Measurements from ENCODE around the gene GNA15. TPM values are rescaled to one million over a fixed set of nuclear protein-coding genes. Genes with fewer than 3 reads are reported as not detected.
"Not testable (repeated sequence)": the region's sequence is repeated elsewhere in the genome, so short reads cannot be mapped to it uniquely, and the experiment has no call there.

Gene GNA15
- total RNA-seq, 1 donor from 2014 or later: 6.4 TPM

DNA sequence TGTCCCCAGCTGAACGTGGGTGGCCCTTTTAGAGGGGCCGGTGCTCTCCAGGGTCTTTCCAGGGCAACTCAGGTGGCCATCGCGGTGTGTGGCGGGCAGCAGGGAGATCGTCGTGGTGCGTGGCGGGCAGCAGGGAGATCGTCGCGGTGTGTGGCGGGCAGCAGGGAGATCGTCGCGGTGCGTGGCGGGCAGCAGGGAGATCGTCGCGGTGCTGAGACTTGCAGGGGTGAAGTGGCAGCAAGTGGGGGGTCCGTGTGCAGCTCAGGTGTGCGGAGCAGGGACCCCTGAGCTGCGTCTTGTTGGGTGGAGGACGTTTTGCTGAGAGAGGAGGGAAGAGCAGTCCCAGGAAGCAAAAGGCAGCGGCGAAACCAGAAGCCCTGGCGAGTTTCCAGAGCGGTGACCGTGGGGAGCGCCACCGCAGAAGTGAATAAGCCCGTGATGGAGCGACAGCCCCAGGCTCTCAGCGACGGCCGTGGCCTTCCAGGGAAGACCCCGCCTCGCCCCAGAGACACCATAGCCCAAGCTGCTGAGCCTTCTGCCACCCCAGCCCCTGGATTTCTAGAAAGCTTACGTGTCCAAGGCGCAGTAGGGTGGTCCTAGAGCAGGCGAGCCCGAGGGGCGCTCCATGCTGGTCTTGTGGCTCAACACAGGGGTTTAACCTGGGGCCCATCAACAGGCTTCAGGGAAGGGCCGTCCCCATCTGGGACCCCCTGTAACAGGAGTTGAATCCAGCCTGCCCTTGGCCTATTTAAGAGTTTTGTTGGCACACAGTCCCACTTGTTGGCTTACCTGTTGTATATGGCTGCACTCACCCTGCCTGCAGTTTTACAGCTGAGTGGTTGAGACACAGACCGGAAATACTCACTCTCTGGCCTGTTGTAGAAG lies 55.3 kb downstream of the GNA15 start:
- DNase-seq (ENCODE audit: low spot score): no peak

DNA sequence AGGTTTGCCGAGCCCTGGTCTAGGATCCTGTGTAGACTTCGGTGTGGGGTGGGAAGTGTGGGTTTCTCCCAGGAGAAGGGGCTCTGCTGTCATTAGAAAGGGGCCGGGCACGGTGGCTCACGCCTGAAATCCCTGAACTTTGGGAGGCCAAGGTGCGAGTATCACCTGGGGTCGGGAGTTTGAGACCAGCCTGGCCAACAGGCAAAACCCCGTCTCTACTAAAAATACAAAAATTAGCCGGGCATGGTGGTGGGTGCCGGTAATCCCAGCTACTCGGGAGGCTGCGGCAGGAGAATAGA lies 55.9 kb downstream of the GNA15 start:
- not testable (repeated sequence) for DNase-seq (ENCODE audit: low spot score)

DNA sequence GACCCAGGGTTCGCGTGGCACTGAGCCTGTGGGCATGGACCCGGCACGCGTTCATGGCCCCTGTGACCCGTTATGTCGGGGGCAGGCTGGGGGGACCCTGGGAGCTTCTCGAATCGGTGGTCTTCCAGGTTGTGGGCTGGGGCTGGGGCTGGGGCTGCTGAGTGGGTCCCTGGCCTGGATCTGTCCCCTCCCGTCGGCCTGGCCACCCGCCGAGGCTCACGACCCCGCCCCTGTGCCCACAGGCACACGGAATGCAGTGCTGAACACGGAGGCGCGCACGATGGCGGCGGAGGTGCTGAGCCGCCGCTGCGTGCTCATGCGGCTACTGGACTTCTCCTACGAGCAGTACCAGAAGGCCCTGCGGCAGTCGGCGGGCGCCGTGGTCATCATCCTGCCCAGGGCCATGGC lies 56.4 kb downstream of the GNA15 start:
- DNase-seq (ENCODE audit: low spot score): no peak

DNA sequence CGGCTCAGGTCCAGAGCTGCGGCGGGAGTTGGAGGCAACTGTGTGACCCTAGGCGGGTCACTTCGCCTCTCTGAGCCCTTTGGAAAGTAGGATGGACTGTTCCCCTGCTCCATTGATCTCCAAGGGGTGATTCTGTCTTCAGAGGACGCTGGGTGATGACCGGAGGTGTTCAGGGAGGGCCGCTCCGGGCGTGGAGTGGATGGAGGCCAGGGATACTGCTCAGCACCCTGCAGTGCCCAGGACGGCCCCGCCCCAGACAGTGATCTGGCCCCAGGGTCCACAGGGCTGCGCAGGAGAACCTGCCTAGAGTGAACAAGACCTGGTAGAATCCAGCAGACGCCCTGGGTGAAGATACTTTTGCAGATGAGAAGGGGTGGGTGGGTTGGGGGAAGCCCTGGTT lies 56.9 kb downstream of the GNA15 start:
- DNase-seq (ENCODE audit: low spot score): no peak

DNA sequence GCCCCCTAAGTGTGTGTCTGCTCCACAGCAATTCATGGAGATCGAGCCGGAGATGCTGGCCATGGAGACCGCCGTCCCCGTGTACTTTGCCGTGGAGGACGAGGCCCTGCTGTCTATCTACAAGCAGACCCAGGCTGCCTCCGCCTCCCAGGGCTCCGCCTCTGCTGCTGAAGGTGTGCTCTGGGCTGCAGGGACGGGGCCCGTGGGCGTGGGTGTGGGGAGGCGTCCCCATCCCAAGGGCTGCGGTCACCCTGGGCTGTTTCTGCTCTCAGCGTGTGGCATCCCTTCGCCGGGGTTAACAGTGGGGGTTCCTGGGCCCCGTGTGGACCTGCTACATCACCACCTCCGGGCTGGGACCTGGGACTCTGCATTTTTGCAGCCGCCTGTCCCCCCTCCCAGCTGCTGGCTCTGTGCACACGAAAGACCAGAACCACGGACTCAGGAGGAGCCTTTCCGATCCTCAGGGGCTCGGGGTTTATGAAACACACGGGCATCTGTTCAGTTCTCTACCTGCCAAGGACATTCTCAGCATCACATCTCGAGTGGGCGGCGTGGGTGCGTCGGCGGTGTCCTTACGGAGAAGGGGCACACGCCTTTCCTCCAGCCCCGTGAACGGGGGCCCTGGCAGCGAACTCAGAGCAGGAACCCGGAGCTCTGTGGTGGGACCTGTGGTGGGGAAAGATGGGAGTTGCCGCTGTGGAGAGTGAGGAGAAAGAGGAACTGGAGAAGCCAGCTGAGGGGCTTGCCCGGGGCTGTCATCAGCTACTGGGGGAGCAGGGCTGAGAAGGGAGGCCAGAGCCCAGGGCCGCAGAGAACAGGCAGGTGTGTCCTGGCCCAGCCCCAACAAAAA lies 57.6 kb downstream of the GNA15 start:
- no peak for DNase-seq (ENCODE audit: low spot score)

DNA sequence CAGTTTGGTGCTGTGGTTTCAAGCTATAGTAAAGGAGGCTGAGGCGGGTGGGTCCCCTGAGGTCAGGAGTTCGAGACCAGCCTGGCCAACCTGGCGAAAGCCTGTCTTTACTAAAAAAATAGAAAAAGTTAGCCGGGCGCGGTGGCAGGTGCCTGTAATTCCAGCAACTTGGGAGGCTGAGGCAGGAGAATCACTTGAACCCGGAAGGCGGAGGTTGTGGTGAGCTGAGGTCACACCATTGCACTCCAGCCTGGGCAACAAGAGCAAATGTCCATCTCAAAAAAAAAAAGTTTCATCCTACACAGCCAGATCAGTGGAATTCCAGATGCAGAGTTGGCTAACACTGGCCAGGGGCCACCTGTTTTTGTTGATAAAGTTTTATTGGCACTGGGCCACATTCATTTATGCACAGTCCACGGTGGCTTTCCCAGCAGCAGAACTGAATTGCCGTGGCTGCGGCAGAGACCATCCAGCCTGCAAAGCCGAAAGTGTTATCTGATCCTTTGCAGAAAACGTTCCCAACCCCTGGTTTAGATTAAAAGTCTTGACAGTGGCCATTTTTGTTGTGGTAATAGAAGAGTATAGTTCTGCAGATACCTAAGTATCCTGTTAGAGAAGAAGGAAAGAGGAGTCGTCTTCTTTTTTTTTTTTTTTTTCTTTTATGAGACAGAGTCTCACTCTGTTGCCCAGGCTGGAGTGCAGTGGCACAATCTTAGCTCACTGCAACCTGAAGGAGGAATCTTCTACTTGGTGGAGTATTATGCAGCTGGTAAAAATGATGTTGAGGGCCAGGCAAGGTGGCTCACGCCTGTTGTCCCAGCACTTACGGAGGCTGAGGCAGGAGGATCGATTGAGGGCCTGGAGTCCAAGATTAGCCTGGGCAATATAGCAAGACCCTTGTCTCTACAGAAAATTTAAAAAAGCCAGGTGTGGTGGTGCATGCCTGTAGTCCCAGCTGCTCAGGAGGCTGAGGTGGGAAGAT lies 58.6 kb downstream of the GNA15 start:
- no peak for DNase-seq (ENCODE audit: low spot score)

DNA sequence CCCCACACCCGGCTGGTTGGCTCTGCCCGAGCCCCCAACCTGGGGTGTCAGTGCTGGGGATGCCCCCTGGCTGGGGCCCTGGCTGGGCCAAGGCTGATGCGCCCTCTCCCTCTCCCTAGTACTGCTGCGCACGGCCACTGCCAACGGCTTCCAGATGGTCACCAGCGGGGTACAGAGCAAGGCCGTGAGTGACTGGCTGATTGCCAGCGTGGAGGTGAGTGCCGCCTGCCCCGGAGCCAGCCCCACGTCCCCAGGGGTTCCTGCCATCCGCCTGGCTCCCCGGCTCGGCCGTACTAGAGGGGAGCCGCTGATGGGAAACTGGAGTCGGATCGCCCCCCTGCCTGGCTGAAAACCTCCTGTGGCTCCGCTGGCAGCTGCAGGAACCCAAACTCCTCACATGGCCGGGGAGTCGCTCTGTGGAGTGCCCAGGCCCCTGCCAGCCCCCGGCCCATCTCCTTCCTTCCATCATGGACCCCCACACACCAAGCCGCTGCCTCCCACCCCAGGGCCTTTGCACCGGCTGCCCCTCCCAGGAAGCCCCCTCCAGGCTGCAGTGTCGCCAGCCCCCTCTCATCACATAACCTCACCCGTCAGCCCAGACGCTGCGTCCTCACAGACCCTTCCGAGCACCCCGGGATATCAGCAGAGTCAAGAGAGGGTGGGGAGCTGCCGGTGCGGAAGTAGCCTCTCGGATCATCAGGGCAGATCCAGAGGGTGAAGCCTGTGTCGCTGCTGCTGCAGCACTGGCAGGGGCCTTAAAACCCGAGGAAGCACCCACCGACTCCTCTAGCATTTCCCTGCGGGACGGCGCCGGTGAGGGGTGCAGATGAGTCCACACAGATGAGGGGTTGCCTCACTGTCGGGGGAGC lies 60.5 kb downstream of the GNA15 start:
- no peak for DNase-seq (ENCODE audit: low spot score)

DNA sequence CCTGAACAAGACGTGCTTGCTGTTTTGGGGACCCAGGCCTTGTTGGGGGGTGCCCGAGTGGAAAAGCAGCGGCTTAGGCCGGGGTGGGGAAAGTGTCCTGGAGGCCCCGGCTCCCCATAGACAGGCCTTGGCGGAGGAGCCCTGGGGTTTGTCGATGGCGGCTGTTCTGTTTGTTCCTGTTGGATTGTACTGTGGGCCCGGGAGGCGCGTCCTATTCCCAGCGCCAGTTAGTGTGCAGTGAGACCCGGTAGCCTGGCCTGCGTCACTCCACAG lies 61.0 kb downstream of the GNA15 start:
- DNase-seq (ENCODE audit: low spot score): no peak

DNA sequence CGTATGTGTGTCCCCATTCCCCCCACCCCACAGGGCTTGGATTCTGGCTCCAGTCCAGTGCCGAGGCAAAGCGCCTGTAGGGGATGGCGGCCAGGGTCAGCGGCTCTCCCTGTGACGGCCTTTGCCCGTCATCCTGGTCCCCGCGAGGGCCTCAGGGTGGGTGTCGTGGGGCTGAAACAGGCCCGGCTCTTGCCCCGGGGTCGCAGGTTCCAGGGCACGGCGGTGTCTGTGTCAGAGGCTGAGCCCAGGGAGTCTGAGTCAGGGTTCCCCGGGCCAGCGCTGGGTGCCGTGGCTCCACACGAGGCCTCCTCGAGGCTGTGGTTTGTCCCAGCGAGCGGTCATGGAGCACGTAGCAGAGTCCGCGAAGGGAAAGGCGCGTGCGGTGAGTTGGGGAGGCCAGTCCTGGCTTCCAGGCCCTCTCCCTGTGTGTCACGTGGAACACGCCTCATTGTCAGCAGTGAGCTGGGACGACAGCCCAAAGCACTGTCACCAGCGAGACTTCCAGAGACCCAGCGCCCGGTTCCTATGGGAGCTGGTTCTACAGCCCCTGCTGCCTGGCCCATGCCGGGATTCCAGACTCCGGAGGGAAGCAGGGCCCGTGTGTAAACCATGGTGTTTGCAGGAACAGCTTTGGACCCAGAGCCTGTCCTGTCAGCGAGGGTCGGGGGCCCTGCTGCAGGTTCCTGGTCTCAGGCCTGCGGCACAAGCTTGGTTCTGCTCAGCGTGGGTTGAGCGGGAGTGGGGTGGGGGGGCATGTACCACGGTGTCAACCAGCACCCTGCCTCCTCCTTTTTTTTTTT lies 63.3 kb downstream of the GNA15 start:
- no peak for DNase-seq (ENCODE audit: low spot score)

DNA sequence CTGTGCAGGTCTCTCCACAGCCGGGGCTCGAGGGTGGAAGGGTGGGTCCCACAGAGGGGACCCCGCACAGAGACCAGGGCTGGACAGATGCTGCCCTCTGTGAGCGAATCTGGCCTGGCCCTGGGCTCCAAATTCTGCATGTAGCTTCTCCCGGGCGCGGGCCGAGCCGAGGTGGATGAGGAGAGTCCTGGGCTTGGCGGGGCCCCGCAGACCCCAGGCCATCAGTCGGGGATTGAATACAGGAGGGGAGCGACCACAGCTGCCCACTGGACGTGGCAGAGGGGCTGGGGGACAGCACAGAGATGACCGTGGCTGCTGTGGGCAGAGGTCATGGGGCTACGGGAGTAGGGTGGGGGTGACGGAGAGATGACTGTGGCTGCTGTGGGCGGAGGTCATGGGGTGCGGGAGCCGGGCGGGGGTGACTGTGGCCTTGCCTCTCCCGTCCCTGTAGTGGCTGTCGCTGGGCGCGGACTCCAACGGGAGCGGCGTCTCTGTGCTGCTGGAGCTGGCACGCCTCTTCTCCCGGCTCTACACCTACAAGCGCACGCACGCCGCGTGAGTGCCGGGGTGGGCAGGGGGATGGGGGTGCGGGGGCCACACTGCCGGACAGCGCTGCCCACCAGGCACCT lies 65.4 kb downstream of the GNA15 start:
- DNase-seq (ENCODE audit: low spot score): no peak

DNA sequence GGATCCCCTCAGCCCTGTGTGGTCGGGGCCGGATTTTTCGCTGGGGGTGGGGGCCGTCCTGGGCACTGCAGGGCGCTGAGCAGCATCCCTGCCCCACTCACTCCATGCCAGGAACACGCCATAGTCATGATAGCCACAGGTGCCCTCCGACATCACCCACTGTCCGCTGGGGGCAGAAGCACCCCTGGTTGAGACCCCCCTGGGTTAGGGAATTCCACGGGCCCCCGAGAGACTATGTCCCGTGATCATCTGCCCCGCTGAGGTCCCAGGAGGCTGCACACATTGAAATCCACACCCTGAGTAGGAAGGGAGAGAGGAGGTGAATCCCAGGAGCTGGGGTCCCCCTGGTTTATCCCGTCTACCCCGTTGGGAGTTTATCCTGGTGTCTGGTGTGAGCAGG lies 66.1 kb downstream of the GNA15 start:
- DNase-seq (ENCODE audit: low spot score): no peak

DNA sequence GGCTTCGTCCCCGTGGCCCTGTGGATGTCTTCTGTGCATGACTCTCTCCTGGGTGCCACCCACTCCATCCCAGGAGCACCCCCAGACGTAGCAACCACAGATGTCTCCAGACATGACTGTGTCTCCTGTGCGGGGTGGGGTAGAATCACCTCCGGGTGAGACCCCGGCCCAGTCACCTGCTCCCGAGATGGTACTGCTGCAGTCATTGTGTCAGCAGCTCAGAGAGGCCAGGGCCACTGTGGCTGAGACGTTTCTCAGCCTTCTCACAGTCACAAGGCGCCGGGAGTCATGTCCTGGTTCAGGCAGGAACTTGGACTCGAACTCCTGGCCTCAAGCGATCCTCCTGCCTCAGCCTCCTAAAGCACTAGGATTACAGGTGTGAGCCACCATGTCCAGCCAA lies 66.5 kb downstream of the GNA15 start:
- no peak for DNase-seq (ENCODE audit: low spot score)

DNA sequence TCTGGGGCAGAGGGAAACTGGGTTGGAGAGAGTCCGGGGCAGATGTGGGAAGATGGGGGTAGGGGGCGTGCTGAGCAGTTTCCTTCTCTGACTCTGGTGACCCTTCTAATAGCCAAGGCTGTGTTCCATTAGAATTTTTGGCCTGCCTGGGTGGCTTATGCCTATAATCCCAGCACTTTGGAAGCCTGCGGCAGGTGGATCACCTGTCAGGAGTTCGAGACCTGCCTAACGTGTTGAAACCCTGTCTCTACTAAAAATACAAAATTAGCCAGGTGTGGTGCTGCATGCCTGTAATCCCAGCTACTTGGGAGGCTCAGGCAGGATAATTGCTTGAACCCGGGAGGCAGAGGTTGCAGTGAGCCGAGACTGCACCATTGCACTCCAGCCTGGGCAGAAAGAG lies 67.1 kb downstream of the GNA15 start:
- not testable (repeated sequence) for DNase-seq (ENCODE audit: low spot score)

DNA sequence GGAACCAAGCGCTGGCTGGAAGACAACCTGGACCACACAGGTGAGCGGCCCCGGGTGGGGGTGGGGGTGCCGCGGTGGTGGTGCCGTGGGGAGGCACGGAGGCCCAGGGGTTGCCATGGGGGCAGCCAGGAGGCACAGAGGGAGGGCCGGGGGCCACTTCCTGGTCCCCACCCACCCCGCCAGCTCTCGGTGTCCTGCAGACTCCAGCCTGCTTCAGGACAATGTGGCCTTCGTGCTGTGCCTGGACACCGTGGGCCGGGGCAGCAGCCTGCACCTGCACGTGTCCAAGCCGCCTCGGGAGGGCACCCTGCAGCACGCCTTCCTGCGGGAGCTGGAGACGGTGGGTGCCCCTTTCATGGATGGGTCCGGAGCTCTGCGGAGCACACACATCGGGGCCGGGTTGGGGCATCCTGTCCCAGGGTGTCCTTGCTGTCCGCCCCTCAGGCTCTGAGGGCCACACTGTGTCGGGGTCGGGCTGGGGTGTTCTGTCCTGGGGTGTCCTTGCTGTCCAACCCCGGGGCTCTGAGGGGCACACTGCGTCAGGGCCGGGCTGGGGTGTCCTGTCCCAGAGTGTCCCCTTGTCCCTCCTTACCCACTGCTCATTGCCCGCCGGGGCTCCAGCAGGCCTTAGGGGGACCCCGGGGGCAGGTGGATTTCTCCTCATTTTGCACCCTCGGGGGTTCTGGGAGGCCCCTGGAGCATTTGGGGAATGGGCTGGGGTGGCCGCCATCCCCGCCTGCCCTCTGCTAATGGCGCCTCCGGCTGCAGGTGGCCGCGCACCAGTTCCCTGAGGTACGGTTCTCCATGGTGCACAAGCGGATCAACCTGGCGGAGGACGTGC lies 68.2 kb downstream of the GNA15 start:
- DNase-seq (ENCODE audit: low spot score): no peak

DNA sequence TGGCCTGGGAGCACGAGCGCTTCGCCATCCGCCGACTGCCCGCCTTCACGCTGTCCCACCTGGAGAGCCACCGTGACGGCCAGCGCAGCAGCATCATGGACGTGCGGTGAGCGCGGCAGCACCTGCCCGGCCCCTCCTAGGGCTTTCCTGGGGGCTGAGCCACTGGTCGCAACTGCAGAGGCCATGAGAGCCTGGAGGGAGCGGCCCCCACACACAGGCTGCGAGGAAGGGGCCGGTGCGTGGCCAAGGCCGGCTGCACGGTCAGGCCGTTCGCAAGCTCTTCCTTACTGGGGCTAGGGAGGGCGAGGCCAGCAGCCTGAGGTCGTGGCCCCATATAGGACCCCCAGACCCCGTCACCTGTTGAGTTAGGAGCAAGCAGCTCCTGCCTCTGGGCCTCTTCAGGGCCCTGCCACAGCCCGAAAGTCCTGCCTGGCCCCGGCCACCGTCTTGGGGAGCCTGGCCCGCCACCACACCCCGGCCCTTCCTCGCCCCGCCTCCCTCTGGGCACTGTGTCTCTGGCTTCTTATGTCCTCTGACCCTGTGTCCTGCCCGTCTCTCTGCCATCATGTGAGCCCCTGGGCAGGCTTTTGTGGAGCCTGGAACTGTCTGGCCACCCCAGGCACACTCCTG lies 68.9 kb downstream of the GNA15 start:
- no peak for DNase-seq (ENCODE audit: low spot score)

DNA sequence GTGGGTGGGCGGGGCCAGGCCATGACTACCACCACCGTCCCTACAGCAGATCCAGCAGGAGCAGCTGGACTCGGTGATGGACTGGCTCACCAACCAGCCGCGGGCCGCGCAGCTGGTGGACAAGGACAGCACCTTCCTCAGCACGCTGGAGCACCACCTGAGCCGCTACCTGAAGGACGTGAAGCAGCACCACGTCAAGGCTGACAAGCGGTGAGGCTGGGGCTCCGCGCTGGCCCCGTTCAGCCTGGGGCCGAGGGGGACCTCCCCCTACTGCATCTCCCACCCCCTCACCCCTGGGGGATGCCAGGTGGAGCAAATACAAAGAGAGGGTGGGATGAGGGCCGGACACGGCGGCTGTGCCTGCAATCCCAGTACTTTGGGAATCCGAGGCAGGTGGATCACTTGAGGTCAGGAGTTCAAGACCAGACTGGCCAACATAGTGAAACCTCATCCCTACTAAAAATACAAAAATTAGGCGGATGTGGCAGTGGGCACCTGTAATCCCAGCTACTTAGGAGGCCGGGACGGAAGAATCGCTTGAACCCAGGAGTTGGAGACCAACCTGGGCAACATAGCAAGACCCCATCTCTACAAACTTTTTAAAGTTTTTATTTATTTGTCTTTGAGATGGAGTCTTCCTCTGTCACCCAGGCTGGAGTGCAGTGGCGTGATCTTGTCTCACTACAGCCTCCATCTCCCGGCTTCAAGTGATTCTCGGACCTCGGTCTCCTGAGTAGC lies 70.6 kb downstream of the GNA15 start:
- DNase-seq (ENCODE audit: low spot score): no peak

DNA sequence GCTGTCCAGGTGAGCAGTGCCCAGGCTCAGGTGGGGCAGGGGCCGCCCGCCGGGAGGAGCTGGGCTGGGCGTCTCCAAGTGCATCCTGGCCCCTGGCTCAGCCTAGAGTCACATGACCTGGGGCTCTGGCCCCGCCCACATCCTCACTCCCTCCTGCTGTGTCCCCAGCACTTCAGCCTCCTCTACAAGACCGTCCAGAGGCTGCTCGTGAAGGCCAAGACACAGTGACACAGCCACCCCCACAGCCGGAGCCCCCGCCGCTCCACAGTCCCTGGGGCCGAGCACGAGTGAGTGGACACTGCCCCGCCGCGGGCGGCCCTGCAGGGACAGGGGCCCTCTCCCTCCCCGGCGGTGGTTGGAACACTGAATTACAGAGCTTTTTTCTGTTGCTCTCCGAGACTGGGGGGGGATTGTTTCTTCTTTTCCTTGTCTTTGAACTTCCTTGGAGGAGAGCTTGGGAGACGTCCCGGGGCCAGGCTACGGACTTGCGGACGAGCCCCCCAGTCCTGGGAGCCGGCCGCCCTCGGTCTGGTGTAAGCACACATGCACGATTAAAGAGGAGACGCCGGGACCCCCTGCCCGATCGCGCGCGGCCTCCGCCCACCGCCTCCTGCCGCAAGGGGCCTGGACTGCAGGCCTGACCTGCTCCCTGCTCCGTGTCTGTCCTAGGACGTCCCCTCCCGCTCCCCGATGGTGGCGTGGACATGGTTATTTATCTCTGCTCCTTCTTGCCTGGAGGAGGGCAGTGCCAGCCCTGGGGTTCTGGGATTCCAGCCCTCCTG lies 71.8 kb downstream of the GNA15 start:
- DNase-seq (ENCODE audit: low spot score): no peak

Data from mucosa of gallbladder (tissue), 1 donor.